Erythroblast (primary cell): ENCODE results near the gene MB.

Experiments
- GATA1 ChIP-seq: IDR thresholded peaks from 2 replicates; pipeline ENCODE4 v1.6.1; 2011; ENCODE audit warnings: low read depth, mild to moderate bottlenecking, control low read depth, low read length, moderate library complexity
- POLR2A ChIP-seq: IDR thresholded peaks from 2 replicates; pipeline ENCODE4 v1.6.1; 2011; ENCODE audit warnings: mild to moderate bottlenecking, low read length

DNA sequence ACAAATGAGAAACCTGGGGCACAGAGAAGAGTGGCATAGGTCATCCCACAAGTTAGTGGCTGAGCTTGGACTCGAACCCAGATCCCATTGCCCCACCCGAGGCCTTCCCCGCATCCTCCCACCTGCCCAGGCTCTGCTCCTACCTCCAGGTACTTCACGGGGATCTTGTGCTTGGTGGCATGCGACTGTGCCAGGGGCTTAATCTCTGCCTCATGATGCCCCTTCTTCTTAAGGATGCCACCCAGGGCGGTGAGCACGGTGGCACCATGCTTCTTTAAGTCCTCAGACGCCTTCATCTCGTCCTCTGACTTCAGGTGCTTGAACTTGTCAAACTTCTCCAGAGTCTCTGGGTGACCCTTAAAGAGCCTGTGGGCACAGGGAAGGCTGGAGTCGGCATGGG, 6.4 kb downstream of the MB start:
- TF ChIP-seq POLR2A (no peak), GATA1 (no peak)
